ENCODE results near the gene GBF1.

The GBF1 gene

GRCh38 chr10:102352066-102352715, 106.9 kb downstream of the GBF1 start:
- DNase-seq (ENCODE audit: low read depth): peak; percentile 66

GRCh38 chr10:102354451-102354850, 109.1 kb downstream of the GBF1 start:
- no peak for DNase-seq (ENCODE audit: low read depth)

GRCh38 chr10:102358712-102359382, 113.5 kb downstream of the GBF1 start:
- no peak for DNase-seq (ENCODE audit: low read depth)

GRCh38 chr10:102367441-102367840, 122.1 kb downstream of the GBF1 start:
- DNase-seq (ENCODE audit: low read depth): no peak

- DNase-seq (ENCODE audit: low read depth): no peak
These were observed 122.7 kb downstream of the GBF1 start for GRCh38 chr10:102368077-102368476.

- no peak for DNase-seq (ENCODE audit: low read depth)
These were observed 126.0 kb downstream of the GBF1 start for GRCh38 chr10:102371295-102371694.

GRCh38 chr10:102375250-102375649, 129.9 kb downstream of the GBF1 start:
- DNase-seq (ENCODE audit: low read depth): no peak

- DNase-seq (ENCODE audit: low read depth): no peak
These were observed 130.5 kb downstream of the GBF1 start for GRCh38 chr10:102375867-102376266.

- no peak for DNase-seq (ENCODE audit: low read depth)
These were observed 131.6 kb downstream of the GBF1 start for GRCh38 chr10:102376901-102377300.

GRCh38 chr10:102379383-102379782, 134.1 kb downstream of the GBF1 start:
- DNase-seq (ENCODE audit: low read depth): no peak

GRCh38 chr10:102381983-102382382, 136.7 kb downstream of the GBF1 start:
- no peak for DNase-seq (ENCODE audit: low read depth)

GRCh38 chr10:102382871-102383270, 137.5 kb downstream of the GBF1 start:
- no peak for DNase-seq (ENCODE audit: low read depth)

GRCh38 chr10:102384053-102384452, 138.7 kb downstream of the GBF1 start:
- DNase-seq (ENCODE audit: low read depth): no peak

- DNase-seq (ENCODE audit: low read depth): no peak
These were observed 139.5 kb downstream of the GBF1 start for GRCh38 chr10:102384606-102385429.

- no peak for DNase-seq (ENCODE audit: low read depth)
These were observed 144.6 kb downstream of the GBF1 start for GRCh38 chr10:102389894-102390293.

GRCh38 chr10:102392306-102392705, 147.0 kb downstream of the GBF1 start:
- DNase-seq (ENCODE audit: low read depth): no peak

- no peak for DNase-seq (ENCODE audit: low read depth)
These were observed 148.2 kb downstream of the GBF1 start for GRCh38 chr10:102393411-102394078.

GRCh38 chr10:102394079-102394800, 148.9 kb downstream of the GBF1 start:
- peak; percentile 96 for DNase-seq (ENCODE audit: low read depth)

GRCh38 chr10:102394801-102395399, 149.6 kb downstream of the GBF1 start:
- DNase-seq (ENCODE audit: low read depth): peak; percentile 34

- DNase-seq (ENCODE audit: low read depth): peak; percentile 92
These were observed 150.3 kb downstream of the GBF1 start, which contains the start of gene NFKB2 for GRCh38 chr10:102395400-102396316. Gene NFKB2 (plus strand): TSS chr10:102395705. CDS start chr10:102395960, 255 bp downstream.
